Mesodermal cell (in vitro differentiated cells): ENCODE measurements around the gene CACFD1.

Source experiments
- H3K27ac ChIP-seq: 2 replicates; pipeline ENCODE4 v1.7.0; 2013; ENCODE audit warnings: mild to moderate bottlenecking, low read depth, low read length, moderate library complexity; ENCODE audit not compliant: severe bottlenecking
- H3K36me3 ChIP-seq: 2 replicates; pipeline ENCODE4 v1.7.1; 2013; ENCODE audit warnings: mild to moderate bottlenecking, low read length, moderate library complexity; ENCODE audit not compliant: control insufficient read depth, insufficient read depth
- H3K4me1 ChIP-seq: one replicate; pipeline ENCODE4 v1.7.1; 2013; ENCODE audit warnings: mild to moderate bottlenecking, low read length; ENCODE audit not compliant: insufficient read depth, control insufficient read depth, poor library complexity, severe bottlenecking
- H3K4me3 ChIP-seq: 2 replicates; pipeline ENCODE4 v1.7.0; 2013; ENCODE audit warnings: low read length, control low read depth, mild to moderate bottlenecking; ENCODE audit not compliant: insufficient read depth, poor library complexity, severe bottlenecking; ENCODE audit errors: extremely low read depth
- H3K9me3 ChIP-seq: 2 replicates; pipeline ENCODE4 v1.7.1; 2013; ENCODE audit warnings: mild to moderate bottlenecking, low read length, moderate library complexity; ENCODE audit not compliant: control insufficient read depth
- WGBS, 2 experiments: methylation state at CpG; one replicate each; pipeline ENCODE4 v1.1.5; 2013; ENCODE audit warnings: missing lambda C conversion rate in 2 of 2; ENCODE audit not compliant: insufficient coverage in 2 of 2; 5-methylcytosine and 5-hydroxymethylcytosine counted together

The CACFD1 gene

DNA sequence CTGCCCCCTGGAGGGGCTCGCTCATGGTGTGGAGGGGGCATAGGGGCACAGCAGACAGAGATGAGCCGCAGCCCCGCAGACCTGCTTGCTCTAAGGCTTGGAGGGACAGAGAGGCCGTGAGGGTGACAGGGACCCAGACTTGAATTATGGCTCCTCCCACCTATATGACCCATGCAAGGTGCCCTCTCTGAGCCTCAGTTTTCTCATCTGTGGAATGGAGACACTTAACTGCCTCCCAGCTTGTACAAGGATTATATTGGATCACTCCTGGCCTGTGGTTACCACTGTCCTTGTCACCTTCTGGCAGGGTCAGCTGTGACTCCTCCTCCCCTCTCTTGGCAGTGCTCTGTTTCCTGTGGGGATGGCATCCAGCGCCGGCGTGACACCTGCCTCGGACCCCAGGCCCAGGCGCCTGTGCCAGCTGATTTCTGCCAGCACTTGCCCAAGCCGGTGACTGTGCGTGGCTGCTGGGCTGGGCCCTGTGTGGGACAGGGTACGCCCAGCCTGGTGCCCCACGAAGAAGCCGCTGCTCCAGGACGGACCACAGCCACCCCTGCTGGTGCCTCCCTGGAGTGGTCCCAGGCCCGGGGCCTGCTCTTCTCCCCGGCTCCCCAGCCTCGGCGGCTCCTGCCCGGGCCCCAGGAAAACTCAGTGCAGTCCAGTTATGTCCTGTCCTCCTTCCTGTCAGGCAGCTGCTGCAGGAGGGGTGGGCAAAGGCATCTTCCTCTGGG, 4.7 kb upstream of the CACFD1 start:
- H3K4me3 ChIP-seq: no peak overlapping the region
- H3K4me1 ChIP-seq: no peaks in the 10 kb centered on the region
- no peaks in the 10 kb centered on the region for H3K9me3 ChIP-seq
- 94 to 97% methylated on average over 17 to 20 of the region's 20 CpGs for WGBS, 2 experiments
- H3K36me3 ChIP-seq: no peaks in the 10 kb centered on the region
- H3K27ac ChIP-seq: no peak overlapping the region

DNA sequence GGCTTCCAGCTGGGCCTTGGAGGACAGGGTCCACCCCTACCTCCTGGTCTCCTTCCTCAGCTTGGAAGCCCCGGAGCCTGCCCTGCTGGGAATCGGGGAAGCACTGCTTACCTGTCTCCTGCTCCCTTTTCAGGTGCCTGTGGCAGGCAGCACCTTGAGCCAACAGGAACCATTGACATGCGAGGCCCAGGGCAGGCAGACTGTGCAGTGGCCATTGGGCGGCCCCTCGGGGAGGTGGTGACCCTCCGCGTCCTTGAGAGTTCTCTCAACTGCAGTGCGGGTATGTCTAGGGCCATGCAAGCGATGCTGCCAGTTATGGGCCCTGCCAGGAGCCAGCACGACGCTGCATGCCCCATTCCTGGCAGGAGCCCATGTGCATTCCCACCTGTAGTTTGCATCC, 3.8 kb upstream of the CACFD1 start:
- no peaks in the 10 kb centered on the region for H3K36me3 ChIP-seq
- 94 to 96% methylated on average over 11 of the region's 11 CpGs for whole genome bisulfite sequencing, 2 experiments
- no peaks in the 10 kb centered on the region for H3K9me3 ChIP-seq
- no peak overlapping the region for H3K4me3 ChIP-seq
- peaks cover 4% of the 10 kb centered on the region for H3K4me1 ChIP-seq
- no peak overlapping the region for H3K27ac ChIP-seq

DNA sequence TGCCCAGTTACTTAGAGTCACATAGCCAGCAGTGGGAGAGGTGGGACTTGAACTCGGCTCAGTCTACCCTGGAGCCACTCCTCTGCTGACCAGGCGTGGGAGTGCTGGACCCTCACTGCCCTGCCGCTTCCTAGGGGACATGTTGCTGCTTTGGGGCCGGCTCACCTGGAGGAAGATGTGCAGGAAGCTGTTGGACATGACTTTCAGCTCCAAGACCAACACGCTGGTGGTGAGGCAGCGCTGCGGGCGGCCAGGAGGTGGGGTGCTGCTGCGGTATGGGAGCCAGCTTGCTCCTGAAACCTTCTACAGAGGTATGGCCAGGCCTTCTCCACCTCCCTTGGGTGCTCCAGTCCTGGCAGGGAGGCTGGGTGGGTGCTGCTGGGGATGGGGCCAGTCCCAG, 3.4 kb upstream of the CACFD1 start:
- H3K4me3 ChIP-seq: no peak overlapping the region
- no peaks in the 10 kb centered on the region for H3K9me3 ChIP-seq
- 90 to 96% methylated on average over 4 to 9 of the region's 9 CpGs for WGBS, 2 experiments
- H3K27ac ChIP-seq: no peak overlapping the region
- H3K4me1 ChIP-seq: peaks cover 4% of the 10 kb centered on the region
- no peaks in the 10 kb centered on the region for H3K36me3 ChIP-seq

DNA sequence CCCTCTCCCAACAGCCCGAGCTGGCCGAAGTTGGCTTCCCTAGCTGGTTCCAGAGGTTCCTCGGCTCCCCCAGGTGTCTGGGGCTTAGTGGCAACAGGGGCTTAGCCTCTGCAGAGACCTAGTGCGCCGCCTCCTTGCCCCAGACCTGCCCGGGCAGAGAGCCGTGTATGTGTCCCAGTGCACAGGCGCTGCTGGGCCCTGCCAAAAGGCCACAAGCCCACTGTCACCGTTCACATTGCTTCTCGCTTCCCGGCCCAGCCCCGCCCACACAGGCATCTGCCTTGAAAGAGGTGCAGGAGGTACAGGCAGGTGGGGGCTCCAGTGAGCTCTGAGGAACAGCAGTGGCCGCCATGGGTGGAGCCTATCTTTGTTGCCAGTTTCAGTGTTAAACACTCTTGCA, 2.5 kb upstream of the CACFD1 start:
- Histone ChIP-seq H3K4me1 (peaks cover 4% of the 10 kb centered on the region), H3K4me3 (no peak overlapping the region), H3K36me3 (no peaks in the 10 kb centered on the region), H3K9me3 (no peaks in the 10 kb centered on the region), H3K27ac (no peak overlapping the region)
- 83 to 92% methylated on average over 13 of the region's 13 CpGs for WGBS, 2 experiments

DNA sequence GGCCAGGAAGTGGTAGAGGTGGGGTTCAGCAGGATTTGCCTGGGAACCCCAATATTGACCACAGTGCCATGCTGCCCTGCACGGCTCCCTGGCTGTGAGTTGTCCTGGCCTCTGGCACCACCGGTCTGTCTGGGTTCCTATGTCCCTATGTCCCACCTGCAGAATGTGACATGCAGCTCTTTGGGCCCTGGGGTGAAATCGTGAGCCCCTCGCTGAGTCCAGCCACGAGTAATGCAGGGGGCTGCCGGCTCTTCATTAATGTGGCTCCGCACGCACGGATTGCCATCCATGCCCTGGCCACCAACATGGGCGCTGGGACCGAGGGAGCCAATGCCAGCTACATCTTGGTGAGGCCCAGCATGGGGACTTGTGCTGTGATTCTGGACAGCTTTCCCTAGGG, 2.0 kb upstream of the CACFD1 start:
- H3K4me3 ChIP-seq: no peak overlapping the region
- H3K27ac ChIP-seq: no peak overlapping the region
- H3K9me3 ChIP-seq: no peaks in the 10 kb centered on the region
- H3K4me1 ChIP-seq: peaks cover 4% of the 10 kb centered on the region
- 93 to 96% methylated on average over 10 to 11 of the region's 11 CpGs for WGBS, 2 experiments
- H3K36me3 ChIP-seq: no peaks in the 10 kb centered on the region

DNA sequence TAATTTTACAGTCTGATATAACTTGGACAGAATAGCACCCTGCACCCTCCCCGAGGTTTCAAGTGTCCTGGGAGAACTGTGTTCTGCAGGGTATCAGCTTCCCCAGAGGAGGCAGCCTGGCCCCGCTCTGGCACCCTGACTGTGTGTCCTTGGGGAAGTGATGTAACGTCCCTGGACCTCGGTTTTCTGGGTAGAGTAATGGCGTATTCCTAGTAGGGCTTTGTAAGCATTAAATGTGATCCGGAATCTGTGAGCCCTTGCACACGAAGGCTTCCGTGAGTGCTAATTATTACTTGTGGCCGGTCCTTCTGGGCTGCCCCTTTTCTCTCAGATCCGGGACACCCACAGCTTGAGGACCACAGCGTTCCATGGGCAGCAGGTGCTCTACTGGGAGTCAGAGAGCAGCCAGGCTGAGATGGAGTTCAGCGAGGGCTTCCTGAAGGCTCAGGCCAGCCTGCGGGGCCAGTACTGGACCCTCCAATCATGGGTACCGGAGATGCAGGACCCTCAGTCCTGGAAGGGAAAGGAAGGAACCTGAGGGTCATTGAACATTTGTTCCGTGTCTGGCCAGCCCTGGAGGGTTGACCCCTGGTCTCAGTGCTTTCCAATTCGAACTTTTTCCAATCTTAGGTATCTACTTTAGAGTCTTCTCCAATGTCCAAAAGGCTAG, 1.0 kb upstream of the CACFD1 start:
- no peaks in the 10 kb centered on the region for H3K36me3 ChIP-seq
- H3K27ac ChIP-seq: no peak overlapping the region
- H3K4me1 ChIP-seq: peaks cover 4% of the 10 kb centered on the region
- 60 to 76% methylated on average over 11 to 13 of the region's 16 CpGs for whole genome bisulfite sequencing, 2 experiments
- H3K9me3 ChIP-seq: no peaks in the 10 kb centered on the region
- H3K4me3 ChIP-seq: peak overlapping the region; percentile 65

DNA sequence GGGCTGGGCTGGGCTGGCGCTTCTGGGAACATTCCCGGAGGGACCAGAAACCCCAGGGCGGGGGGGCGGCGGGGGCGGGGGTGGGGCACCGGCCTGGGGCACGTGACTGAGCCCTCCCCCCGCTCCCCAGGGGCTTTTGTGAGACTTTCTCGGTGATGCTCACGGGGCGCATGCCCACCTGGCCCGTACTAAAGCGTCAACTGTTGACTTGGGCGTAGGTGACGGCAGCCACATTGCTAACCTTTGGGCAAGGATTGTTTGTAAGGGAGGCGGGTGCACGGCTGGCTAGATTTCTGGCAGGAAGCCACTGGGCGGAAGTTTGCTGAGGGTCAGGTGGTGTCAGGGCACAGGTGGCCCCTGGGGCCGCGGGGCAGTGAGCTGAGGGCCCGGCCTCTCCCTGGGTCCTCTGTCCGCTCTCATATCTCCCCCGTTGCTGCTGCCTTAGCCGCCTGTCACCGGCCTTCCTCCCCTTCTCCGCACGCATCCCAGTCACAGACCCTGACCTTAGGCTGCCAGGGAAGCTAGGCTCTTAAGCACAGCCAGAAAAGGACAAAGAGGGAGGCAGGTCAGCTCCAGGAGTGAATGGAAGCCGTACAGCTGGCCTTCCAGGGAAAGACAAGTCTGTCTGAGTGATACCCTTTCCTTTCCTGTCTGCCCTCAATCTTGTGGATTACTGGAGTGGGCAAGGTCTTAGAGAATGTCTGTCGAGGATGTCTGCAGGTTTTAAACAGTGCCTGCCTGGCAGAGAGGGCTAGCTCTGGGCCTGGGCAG, 812 bp downstream of the CACFD1 start:
- WGBS, 2 experiments: 14 to 15% methylated on average over 13 to 23 of the region's 30 CpGs
- H3K36me3 ChIP-seq: peaks cover 7% of the 10 kb centered on the region
- H3K4me1 ChIP-seq: peaks cover 4% of the 10 kb centered on the region
- H3K27ac ChIP-seq: peak overlapping the region; percentile 94
- peak overlapping the region; percentile 65 for H3K4me3 ChIP-seq
- H3K9me3 ChIP-seq: no peaks in the 10 kb centered on the region

DNA sequence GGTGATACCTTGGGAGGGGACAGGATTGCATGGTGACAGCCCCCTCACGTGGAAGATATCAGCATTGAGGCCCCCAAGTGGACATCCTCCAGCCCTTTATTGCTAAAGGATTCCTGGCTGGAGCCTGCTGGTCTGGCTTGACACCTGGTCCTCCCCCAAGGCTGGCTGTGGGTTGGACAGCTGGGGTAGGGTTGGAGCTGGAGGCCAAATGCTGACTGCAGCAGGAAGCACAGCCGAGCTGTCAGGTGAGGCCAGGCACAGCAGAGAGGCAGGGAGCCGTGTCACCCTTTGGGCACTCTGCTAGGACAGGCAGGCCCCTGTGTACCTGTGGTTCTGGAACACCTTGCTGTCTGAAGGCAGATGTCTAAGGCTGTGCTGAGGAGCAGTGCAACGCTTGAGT, 2.2 kb downstream of the CACFD1 start:
- H3K27ac ChIP-seq: no peak overlapping the region
- H3K36me3 ChIP-seq: peaks cover 11% of the 10 kb centered on the region
- no peak overlapping the region for H3K4me3 ChIP-seq
- no peaks in the 10 kb centered on the region for H3K9me3 ChIP-seq
- WGBS, 2 experiments: 80 to 89% methylated on average over 4 of the region's 4 CpGs
- H3K4me1 ChIP-seq: peaks cover 4% of the 10 kb centered on the region

DNA sequence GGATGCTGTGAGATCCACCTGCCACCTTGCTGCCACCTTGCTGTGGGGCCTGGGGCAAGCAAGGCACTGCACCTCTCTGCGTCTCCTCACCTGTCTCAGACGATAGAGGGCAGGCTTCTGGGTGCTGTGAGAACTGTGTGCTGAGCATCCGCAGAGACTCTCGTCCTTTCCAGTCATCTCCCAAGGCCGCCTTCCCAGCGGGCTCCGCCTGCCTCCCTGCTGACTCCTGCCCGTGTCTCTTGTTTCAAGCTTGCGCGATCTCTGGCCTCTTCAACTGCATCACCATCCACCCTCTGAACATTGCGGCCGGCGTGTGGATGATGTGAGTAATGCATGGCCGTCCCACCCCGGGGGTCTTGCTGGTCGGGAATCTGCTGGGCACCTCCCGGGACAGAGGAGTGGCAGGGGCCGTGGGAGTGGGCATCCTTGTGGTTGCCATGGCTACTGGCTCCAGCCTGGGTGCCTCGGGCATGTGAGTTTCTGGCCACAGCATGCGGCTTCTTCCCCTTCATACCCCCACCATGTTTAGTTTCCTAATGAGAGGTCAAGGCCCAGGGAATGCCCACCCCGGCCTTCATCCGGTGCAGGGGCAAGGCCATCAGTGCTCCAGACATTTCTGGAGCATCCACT, 3.6 kb downstream of the CACFD1 start:
- Histone ChIP-seq H3K4me1 (peaks cover 4% of the 10 kb centered on the region), H3K27ac (no peak overlapping the region), H3K9me3 (no peaks in the 10 kb centered on the region), H3K4me3 (no peak overlapping the region), H3K36me3 (peaks cover 11% of the 10 kb centered on the region)
- WGBS, 2 experiments: 91 to 93% methylated on average over 14 to 19 of the region's 22 CpGs

DNA sequence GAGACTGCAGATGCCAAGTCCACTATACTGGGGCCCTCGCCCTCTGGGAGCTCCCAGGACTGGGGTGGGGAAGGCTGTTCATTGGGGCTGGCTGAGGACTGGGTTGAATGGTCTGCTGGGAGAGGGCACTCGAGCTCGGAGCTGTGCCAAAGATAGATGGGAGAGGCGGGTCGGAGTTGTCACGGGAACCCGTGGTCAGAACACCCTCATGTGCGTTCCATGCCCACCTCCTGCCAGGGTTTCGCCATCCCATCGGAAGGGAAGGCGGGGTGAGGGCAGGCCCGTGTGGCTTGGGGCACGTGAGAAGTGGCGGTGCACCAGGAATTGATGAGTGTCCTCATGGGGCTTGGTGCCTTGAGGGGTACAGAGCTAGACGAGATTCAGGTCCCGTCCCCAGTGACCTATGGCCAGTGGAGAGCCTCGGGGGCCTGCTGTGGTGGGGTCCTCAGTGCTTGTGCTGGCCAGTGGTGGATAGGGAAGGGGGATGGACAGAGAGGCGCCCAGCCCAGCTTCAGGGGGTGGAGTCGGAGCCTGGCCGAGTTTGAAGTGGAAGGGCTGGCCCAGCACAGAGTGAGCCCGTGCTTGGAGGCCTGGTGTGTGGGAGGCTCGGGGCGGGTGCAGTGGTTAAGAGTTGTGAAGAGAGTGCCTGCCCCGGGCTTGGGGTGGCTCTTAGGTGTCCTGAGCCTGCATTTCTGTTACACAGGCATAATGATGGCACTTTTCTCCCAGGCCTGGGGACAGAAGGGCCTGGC, 4.3 kb downstream of the CACFD1 start:
- WGBS, 2 experiments: 89 to 92% methylated on average over 21 to 24 of the region's 24 CpGs
- no peaks in the 10 kb centered on the region for H3K9me3 ChIP-seq
- no peak overlapping the region for H3K27ac ChIP-seq
- peaks cover 11% of the 10 kb centered on the region for H3K36me3 ChIP-seq
- H3K4me1 ChIP-seq: peaks cover 4% of the 10 kb centered on the region
- no peak overlapping the region for H3K4me3 ChIP-seq
